ENCODE results near the gene PNMA5. TPM values are rescaled to one million over a fixed set of nuclear protein-coding genes. Genes with fewer than 3 reads are reported as not detected.

The PNMA5 gene
- total and polyA plus RNA-seq, 2 of the 8 experiments (the other 6 are each of a cell fraction or from before 2014, with no cell fraction given) = 0.11 TPM

DNA sequence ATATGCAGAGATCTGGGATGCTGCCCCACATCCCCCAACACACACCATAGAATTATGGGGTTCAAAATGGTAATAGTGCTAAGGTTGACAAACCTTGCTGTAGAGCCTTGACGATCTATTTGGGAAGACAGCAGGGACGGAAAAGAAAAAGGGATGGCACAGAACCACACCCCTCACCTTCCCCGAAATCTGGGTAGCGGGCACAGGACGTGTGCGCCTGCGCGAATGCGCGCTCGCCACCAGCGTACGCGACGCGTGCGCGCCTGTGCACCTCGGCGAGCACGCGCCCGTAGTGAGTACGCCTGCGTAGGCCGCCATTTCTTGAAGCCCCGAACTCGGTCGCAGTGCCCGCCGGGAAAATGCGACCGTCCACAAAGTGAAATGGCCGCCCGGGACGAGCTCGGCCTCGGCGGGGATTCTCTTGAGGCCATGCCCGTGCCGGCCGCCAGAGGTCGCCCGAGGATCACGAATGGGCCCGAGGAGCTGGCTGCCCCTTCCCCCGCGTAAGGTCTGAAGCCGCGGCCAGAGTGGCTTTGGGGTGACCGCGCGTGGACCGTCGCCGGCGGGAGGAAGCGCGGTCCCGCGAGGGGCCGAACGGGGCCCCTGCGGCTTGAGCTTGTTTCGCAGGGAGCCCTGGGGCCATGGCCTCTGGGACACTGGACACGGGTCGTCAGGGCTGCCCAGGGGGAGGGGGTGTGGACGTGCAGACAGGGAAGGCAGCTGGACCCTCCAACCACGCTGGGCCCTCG lies 52.4 kb downstream of the PNMA5 start (continued):
- TF ChIP-seq, protein P1, sequence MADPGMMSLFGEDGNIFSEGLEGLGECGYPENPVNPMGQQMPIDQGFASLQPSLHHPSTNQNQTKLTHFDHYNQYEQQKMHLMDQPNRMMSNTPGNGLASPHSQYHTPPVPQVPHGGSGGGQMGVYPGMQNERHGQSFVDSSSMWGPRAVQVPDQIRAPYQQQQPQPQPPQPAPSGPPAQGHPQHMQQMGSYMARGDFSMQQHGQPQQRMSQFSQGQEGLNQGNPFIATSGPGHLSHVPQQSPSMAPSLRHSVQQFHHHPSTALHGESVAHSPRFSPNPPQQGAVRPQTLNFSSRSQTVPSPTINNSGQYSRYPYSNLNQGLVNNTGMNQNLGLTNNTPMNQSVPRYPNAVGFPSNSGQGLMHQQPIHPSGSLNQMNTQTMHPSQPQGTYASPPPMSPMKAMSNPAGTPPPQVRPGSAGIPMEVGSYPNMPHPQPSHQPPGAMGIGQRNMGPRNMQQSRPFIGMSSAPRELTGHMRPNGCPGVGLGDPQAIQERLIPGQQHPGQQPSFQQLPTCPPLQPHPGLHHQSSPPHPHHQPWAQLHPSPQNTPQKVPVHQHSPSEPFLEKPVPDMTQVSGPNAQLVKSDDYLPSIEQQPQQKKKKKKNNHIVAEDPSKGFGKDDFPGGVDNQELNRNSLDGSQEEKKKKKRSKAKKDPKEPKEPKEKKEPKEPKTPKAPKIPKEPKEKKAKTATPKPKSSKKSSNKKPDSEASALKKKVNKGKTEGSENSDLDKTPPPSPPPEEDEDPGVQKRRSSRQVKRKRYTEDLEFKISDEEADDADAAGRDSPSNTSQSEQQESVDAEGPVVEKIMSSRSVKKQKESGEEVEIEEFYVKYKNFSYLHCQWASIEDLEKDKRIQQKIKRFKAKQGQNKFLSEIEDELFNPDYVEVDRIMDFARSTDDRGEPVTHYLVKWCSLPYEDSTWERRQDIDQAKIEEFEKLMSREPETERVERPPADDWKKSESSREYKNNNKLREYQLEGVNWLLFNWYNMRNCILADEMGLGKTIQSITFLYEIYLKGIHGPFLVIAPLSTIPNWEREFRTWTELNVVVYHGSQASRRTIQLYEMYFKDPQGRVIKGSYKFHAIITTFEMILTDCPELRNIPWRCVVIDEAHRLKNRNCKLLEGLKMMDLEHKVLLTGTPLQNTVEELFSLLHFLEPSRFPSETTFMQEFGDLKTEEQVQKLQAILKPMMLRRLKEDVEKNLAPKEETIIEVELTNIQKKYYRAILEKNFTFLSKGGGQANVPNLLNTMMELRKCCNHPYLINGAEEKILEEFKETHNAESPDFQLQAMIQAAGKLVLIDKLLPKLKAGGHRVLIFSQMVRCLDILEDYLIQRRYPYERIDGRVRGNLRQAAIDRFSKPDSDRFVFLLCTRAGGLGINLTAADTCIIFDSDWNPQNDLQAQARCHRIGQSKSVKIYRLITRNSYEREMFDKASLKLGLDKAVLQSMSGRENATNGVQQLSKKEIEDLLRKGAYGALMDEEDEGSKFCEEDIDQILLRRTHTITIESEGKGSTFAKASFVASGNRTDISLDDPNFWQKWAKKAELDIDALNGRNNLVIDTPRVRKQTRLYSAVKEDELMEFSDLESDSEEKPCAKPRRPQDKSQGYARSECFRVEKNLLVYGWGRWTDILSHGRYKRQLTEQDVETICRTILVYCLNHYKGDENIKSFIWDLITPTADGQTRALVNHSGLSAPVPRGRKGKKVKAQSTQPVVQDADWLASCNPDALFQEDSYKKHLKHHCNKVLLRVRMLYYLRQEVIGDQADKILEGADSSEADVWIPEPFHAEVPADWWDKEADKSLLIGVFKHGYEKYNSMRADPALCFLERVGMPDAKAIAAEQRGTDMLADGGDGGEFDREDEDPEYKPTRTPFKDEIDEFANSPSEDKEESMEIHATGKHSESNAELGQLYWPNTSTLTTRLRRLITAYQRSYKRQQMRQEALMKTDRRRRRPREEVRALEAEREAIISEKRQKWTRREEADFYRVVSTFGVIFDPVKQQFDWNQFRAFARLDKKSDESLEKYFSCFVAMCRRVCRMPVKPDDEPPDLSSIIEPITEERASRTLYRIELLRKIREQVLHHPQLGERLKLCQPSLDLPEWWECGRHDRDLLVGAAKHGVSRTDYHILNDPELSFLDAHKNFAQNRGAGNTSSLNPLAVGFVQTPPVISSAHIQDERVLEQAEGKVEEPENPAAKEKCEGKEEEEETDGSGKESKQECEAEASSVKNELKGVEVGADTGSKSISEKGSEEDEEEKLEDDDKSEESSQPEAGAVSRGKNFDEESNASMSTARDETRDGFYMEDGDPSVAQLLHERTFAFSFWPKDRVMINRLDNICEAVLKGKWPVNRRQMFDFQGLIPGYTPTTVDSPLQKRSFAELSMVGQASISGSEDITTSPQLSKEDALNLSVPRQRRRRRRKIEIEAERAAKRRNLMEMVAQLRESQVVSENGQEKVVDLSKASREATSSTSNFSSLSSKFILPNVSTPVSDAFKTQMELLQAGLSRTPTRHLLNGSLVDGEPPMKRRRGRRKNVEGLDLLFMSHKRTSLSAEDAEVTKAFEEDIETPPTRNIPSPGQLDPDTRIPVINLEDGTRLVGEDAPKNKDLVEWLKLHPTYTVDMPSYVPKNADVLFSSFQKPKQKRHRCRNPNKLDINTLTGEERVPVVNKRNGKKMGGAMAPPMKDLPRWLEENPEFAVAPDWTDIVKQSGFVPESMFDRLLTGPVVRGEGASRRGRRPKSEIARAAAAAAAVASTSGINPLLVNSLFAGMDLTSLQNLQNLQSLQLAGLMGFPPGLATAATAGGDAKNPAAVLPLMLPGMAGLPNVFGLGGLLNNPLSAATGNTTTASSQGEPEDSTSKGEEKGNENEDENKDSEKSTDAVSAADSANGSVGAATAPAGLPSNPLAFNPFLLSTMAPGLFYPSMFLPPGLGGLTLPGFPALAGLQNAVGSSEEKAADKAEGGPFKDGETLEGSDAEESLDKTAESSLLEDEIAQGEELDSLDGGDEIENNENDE (IDR thresholded peaks at IDR 0.05; ENCODE audit: insufficient replicate concordance, low read length) = no peak
- TF ChIP-seq TEAD4 (IDR thresholded peaks at IDR 0.05; ENCODE audit: low read depth, low read length) (peak; percentile 77), BACH1 (IDR thresholded peaks at IDR 0.05; ENCODE audit: low read length) (0 out of 2 replicates have a peak, but pooled peaks have one; percentile 38), CHD1 (IDR thresholded peaks at IDR 0.05; ENCODE audit: low read depth, low read length) (no peak), RAD21 (IDR thresholded peaks at IDR 0.05 in 1 of 2, conservative IDR thresholded peaks at IDR 0.05 in 1 of 2; ENCODE audit: low read depth in 2 of 2, low read length in 2 of 2) (peak; percentile 74 to 77), POU5F1 (IDR thresholded peaks at IDR 0.05; ENCODE audit: low read depth, low read length) (no peak)
- TF ChIP-seq, protein P2, sequence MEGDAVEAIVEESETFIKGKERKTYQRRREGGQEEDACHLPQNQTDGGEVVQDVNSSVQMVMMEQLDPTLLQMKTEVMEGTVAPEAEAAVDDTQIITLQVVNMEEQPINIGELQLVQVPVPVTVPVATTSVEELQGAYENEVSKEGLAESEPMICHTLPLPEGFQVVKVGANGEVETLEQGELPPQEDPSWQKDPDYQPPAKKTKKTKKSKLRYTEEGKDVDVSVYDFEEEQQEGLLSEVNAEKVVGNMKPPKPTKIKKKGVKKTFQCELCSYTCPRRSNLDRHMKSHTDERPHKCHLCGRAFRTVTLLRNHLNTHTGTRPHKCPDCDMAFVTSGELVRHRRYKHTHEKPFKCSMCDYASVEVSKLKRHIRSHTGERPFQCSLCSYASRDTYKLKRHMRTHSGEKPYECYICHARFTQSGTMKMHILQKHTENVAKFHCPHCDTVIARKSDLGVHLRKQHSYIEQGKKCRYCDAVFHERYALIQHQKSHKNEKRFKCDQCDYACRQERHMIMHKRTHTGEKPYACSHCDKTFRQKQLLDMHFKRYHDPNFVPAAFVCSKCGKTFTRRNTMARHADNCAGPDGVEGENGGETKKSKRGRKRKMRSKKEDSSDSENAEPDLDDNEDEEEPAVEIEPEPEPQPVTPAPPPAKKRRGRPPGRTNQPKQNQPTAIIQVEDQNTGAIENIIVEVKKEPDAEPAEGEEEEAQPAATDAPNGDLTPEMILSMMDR (IDR thresholded peaks at IDR 0.05; ENCODE audit: control extremely low read depth in 1 of 3, insufficient read depth in 1 of 3, low read depth in 1 of 3, low read length in 3 of 3) = peak; percentile 57 to 73 (median 62)
